GM19468 (cell line): ENCODE results near the gene MAP6D1.
"Not testable (repeated sequence)": the region's sequence is repeated elsewhere in the genome, so short reads cannot be mapped to it uniquely, and the experiment has no call there.

ENCODE experiments used
- ATAC-seq: cut with Tn5 transposase; IDR thresholded peaks from one replicate; pipeline ENCODE4 v1.9.1; 2021; ENCODE audit warnings: mild to moderate bottlenecking, moderate library complexity, moderate number of reproducible peaks; ENCODE audit not compliant: unreplicated experiment; ENCODE audit errors: extremely low read depth

Gene MAP6D1

DNA sequence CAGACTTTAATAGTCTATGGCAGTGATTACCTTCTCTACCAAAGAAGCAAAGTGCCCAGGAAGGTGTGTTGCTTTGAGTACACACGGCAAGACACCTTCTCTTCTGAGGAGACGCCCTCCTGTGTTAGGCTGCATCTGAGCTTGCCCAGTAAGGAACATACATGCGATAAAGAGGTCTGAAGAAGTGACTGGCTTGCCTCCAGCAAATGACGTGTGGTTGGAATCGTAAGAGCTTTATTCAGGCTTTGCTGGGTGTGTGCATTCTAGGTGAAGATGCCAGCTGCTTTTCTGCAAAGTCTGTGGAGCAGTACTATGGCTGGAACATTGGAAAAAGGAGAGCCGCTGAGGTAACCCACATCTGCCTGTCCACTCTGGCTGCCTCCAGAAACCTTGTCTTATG, 22.4 kb downstream of the MAP6D1 start:
- ATAC-seq = no peak

GRCh38 chr3:183801601-183802000, 23.8 kb downstream of the MAP6D1 start:
- ATAC-seq = no peak

GRCh38 chr3:183800243-183800863, 25.0 kb downstream of the MAP6D1 start:
- ATAC-seq = no peak

- ATAC-seq = no peak
Observed at GRCh38 chr3:183799461-183799860, 25.9 kb downstream of the MAP6D1 start.

DNA sequence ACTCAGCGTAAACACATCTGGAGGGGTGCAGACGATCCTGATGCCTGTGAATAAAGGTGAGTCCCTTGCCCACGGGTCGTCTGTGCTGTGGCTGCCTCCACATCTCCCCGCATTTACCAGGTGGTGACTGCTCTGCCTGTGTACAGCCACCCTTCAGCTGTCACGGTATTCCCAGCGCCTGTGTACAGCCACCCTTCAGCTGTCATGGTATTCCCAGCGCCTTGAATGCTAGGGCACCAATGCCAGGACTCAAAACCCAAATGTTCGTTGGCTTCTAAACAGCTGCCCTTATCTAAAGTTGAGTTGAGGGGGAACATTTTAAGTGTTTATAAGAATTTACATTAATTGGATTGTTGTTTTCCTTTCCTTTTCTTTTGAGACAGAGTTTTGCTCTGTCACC, 27.4 kb downstream of the MAP6D1 start:
- ATAC-seq = no peak

- no peak for ATAC-seq
Observed at GRCh38 chr3:183796372-183796771, 29.0 kb downstream of the MAP6D1 start.

DNA sequence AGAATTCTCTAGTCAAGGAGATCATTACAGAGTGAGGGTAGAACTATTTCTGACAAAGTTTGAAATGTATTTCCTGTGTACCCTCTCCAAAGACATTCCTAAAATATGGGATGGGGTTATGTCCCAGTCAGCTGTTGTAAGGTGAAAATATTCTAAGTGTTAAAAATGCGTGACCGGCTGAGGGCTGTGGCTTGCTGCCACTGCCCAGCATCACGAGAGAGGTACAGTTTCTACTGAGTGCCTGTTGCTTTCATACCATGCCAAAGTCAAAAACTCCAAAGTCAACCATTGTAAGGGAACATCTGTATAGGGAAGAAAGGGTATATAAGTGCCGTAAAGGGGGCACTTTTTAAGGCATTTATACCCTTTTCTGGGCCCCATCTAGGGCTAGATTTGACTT, 30.9 kb downstream of the MAP6D1 start:
- ATAC-seq = no peak

GRCh38 chr3:183792976-183793375, 32.4 kb downstream of the MAP6D1 start:
- ATAC-seq = no peak

DNA sequence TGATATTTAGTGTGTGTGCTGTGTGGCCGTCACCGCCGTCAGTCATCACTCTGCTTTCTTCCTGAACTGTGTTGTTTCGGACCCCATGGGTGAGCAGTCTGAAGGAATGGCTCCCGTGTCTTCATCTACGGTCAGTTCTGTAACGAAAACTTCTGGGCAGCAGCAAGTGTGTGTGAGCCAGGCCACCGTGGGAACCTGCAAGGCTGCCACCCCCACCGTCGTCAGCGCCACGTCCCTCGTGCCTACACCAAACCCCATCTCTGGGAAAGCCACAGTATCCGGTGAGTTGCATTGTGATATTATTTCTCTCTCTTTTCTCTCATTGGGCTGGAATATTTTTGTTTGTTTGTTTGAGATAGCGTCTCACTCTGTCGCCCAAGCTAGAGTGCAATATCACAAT, 34.7 kb downstream of the MAP6D1 start:
- no peak for ATAC-seq

DNA sequence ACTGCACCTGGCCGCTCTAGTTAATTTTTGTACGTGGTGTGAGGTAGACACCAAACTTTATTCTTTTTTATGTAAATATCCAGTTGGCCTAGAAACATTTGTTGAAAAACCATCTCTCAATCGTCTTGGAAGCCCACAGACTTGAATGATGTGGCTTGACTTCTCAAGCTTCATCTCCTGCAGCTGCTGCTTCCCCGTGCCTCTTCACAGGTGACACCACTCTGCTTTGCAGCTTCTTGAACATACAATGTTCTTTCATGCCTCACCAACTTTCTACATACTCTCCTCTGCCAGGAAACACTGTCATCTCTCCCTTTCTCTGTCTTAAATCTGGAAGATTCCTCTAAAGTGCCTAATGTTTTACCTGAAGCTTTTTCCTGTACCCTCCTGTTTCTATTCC, 35.6 kb downstream of the MAP6D1 start:
- no peak for ATAC-seq

DNA sequence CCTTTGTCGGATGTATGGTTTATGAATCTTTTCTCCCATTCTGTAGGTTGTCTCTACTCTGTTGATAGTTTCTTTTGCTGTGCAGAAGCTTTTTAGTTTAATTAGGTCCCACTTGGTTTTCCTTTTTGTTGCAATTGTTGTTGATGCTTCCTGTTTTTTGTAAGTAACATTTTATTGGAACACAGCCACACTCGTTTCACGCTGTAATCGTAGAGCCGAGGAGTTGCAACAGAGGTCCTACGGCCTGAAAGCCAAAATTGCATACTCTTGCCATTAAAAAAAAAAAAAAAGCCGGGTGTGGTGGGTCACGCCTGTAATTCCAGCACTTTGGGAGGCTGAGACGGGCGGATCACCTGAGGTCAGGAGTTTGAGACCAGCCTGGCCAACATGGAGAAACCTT, 40.9 kb downstream of the MAP6D1 start:
- ATAC-seq = not testable (repeated sequence)

DNA sequence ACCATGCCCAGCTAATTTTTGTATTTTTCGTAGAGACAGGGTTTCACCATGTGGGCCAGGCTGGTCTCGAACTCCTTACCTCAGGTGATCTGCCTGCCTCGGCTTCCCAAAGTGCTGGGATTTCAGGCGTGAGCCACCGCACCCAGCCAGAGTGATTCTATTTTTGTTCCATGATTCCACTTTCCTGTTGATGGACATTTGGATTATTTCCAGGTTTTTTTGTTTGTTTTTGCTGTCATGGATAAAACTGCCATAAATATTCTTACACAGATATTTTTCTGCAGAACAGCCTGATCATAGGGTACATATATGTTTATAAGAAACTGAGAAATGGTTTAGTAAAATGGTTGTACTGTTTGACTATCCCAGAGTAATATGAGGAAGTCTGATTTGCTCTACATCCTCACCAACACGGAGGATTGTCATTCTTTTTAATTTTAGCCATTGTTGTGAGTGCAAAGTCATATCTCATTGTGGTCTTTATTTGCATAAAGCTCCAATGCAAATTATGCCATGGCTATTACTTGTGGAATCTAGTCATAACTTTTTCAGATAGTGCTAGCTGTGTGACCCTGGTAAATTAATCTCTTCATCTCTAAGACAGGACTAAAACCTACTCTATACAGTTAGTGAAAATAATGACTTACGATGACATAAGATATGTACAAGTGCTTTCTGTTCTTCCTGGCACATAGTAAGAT, 42.7 kb downstream of the MAP6D1 start:
- ATAC-seq = no peak

- ATAC-seq = no peak
Observed at GRCh38 chr3:183781246-183781645, 44.1 kb downstream of the MAP6D1 start.

GRCh38 chr3:183779896-183780465, 45.4 kb downstream of the MAP6D1 start:
- no peak for ATAC-seq

GRCh38 chr3:183777016-183777618, 48.3 kb downstream of the MAP6D1 start:
- no peak for ATAC-seq

GRCh38 chr3:183776451-183776850, 48.9 kb downstream of the MAP6D1 start:
- ATAC-seq = not testable (repeated sequence)

DNA sequence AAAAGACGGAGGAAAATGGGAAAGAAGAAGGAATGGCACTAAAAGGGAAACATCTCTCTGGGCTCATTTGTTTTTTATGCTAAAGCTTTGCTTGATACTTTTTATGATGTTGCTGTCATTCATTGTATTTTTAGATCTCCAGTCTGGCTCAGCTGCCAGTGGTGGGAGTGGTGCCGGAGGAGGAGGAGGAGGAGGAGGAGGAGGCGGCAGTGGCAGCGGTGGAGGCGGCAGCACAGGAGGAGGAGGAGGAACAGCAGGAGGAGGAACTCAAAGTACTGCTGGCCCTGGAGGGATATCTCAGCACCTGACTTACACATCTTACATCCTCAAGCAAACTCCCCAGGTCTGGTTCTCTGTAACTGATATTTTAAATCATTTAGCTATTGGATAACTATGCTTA, 49.6 kb downstream of the MAP6D1 start:
- no peak for ATAC-seq

DNA sequence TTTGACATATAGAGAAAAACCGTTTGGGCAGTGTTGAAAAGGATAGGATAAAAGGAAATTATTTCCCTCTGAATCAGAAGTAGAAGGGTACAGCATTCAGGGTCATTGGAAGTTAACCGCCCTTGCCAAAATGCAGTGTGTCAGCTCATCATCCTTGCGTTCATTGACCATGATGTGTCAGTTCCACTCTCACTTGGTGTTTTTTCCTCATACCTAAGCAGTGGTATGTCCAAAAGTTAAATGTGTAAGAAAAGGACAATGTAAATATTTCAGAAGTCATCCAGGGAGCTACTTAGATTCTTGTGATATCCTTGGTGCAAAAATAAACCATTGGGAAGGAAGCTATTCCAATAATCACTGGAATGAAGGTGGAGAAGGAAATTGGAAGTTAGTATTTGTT, 50.7 kb downstream of the MAP6D1 start:
- ATAC-seq = no peak

DNA sequence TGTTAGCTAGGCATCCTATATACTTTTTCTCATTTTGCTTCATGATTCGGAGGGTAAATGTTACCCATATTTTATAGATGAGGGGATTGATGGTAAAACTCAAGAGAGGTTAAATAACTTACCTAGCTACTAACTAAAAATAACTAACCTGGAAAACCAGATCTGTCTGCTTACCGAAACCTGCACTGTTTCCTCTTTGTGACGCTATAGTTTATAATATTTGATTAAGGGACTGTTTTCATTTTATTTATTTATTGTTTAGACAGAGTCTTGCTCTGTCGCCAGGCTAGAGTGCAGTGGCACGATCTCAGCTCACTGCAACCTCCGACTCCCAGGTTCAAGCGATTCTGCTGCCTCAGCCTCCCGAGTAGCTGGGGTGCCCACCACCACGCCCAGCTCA, 55.9 kb downstream of the MAP6D1 start:
- no peak for ATAC-seq

GRCh38 chr3:183768114-183768513, 57.3 kb downstream of the MAP6D1 start:
- ATAC-seq = no peak
